OCI-LY1 (cell line): ENCODE results near the gene AOAH.

Experiments used
- CTCF ChIP-seq: fragments of 200-600 bp; sonication (generic), shearing (Covaris generic); IDR thresholded peaks from 2 replicates; pipeline ENCODE4 v1.5.1; 2017; ENCODE audit warnings: mild to moderate bottlenecking, antibody characterized with exemption, low read length, moderate library complexity, mixed read lengths
- EZH2 ChIP-seq: fragments of 200-600 bp; sonication (generic), shearing (Covaris generic); IDR thresholded peaks from 2 replicates; pipeline ENCODE4 v1.8.0; 2017; ENCODE audit warnings: borderline replicate concordance, mixed run types, mild to moderate bottlenecking, antibody characterized with exemption, low read length, moderate library complexity, mixed read lengths

GRCh38 chr7:36627836-36628235 lies 96.5 kb downstream of the AOAH start:
- TF ChIP-seq CTCF, result no peak
- TF ChIP-seq EZH2, result no peak
